Chondrocyte (in vitro differentiated cells): ENCODE measurements around the gene SLU7. TPM values are rescaled to one million over a fixed set of nuclear protein-coding genes. Genes with fewer than 3 reads are reported as not detected.

Experiments used
- DNase-seq: peaks from one replicate; pipeline ENCODE4 v3.0.0; 2021; ENCODE audit warnings: mixed read lengths, low spot score
- H3K27ac Mint-ChIP-seq: one replicate; pipeline ENCODE4 v1.8.0; 2021; ENCODE audit warnings: mild to moderate bottlenecking, moderate library complexity, mixed read lengths; ENCODE audit not compliant: unreplicated experiment
- H3K27me3 Mint-ChIP-seq: 2 replicates; pipeline ENCODE4 v1.8.0; 2021; ENCODE audit warnings: low read depth, mixed read lengths
- H3K36me3 Mint-ChIP-seq: 2 replicates; pipeline ENCODE4 v1.8.0; 2021; ENCODE audit warnings: low read depth, mixed read lengths
- H3K4me1 Mint-ChIP-seq: 2 replicates; pipeline ENCODE4 v1.8.0; 2021; ENCODE audit warnings: low read depth, mild to moderate bottlenecking, mixed read lengths
- H3K4me3 Mint-ChIP-seq: one replicate; pipeline ENCODE4 v1.8.0; 2021; ENCODE audit warnings: mild to moderate bottlenecking, moderate library complexity, mixed read lengths; ENCODE audit not compliant: unreplicated experiment
- H3K9me3 Mint-ChIP-seq: 2 replicates; pipeline ENCODE4 v1.8.0; 2021; ENCODE audit warnings: low read depth, mixed read lengths
- total RNA-seq: library from RNA; stranded (reverse); gene quantifications from 3 replicates; pipeline ENCODE4 v1.2.1, GENCODE V29; 2021
- TF ChIP-seq, protein P1 (sequence below): fragments of 200-600 bp; sonication (generic); IDR thresholded peaks from 2 replicates; pipeline ENCODE4 v1.5.0; 2021; ENCODE audit warnings: antibody characterized with exemption, mild to moderate bottlenecking, moderate library complexity

The SLU7 gene
- total RNA-seq, 1 donor from 2014 or later, result 29.5 TPM

DNA sequence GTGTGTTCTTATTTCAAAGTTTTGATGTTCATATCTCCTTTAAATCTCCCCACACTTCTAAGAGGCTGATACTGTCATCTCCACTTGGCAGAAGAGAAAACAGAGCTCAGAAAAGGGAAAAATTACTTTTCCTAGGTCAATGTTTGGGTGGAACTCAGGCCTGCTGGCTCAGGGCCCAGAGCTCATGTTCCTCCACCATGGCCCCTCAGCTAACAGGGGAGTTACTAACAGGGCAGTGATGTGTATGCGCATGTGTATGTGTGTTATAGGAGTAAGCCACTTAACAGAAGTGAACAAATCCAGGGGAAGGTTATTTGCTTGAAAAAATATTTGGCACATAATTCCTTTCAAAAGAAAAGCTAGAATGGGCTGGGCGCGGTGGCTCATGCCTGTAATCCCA lies 51.0 kb downstream of the SLU7 start:
- Mint-ChIP-seq H3K4me3 (no peak overlapping the region), H3K27ac (no peak overlapping the region), H3K9me3 (peaks cover 9% of the 10 kb centered on the region), H3K36me3 (peaks cover 10% of the 10 kb centered on the region), H3K4me1 (peaks cover 19% of the 10 kb centered on the region), H3K27me3 (peaks cover 19% of the 10 kb centered on the region)
- DNase-seq, result no peak
- TF ChIP-seq, protein P1, sequence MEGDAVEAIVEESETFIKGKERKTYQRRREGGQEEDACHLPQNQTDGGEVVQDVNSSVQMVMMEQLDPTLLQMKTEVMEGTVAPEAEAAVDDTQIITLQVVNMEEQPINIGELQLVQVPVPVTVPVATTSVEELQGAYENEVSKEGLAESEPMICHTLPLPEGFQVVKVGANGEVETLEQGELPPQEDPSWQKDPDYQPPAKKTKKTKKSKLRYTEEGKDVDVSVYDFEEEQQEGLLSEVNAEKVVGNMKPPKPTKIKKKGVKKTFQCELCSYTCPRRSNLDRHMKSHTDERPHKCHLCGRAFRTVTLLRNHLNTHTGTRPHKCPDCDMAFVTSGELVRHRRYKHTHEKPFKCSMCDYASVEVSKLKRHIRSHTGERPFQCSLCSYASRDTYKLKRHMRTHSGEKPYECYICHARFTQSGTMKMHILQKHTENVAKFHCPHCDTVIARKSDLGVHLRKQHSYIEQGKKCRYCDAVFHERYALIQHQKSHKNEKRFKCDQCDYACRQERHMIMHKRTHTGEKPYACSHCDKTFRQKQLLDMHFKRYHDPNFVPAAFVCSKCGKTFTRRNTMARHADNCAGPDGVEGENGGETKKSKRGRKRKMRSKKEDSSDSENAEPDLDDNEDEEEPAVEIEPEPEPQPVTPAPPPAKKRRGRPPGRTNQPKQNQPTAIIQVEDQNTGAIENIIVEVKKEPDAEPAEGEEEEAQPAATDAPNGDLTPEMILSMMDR, result no peak

DNA sequence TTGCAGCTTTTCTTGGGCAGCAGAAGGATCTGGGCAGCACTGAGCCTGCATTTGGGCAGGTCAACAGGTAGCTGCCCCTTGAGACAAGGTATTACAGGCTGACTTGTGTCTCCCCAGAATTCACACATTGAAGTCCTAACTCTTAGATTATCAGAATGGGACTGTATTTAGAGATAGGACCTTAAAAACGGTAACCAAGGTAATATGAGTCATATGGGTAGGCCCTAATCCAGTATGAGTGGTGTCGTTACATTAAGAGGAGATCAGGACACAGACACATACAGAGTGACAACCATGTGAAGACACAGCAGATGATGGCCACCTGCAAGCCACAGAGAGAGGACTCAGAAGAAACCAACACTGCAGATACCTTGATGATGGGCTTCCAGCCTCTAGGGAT lies 51.6 kb downstream of the SLU7 start:
- Mint-ChIP-seq H3K27me3 (peaks cover 14% of the 10 kb centered on the region), H3K9me3 (peaks cover 9% of the 10 kb centered on the region), H3K4me1 (peaks cover 20% of the 10 kb centered on the region), H3K27ac (no peak overlapping the region), H3K4me3 (no peak overlapping the region), H3K36me3 (peaks cover 10% of the 10 kb centered on the region)
- TF ChIP-seq, protein P1, result no peak
- no peak for DNase-seq

DNA sequence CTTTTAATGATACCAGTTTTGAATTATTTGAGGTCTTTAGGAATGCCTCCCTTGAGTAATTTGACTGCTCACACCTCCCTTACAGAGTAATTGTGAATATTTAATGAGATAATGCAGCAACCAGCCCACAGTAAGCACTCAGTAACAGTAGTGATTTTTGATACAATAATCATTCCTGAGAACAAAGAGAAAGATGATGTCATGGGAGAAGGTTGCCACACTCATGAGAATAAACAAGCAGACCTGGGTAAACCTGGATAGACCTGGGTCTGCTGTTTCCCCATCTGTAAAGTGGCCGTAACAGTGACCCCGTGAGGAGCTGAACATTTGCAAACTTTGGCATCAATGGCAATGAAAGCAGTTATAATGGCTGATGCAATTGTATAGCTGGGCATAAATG lies 52.7 kb downstream of the SLU7 start:
- H3K36me3 Mint-ChIP-seq, result peaks cover 10% of the 10 kb centered on the region
- TF ChIP-seq, protein P1, result no peak

DNA sequence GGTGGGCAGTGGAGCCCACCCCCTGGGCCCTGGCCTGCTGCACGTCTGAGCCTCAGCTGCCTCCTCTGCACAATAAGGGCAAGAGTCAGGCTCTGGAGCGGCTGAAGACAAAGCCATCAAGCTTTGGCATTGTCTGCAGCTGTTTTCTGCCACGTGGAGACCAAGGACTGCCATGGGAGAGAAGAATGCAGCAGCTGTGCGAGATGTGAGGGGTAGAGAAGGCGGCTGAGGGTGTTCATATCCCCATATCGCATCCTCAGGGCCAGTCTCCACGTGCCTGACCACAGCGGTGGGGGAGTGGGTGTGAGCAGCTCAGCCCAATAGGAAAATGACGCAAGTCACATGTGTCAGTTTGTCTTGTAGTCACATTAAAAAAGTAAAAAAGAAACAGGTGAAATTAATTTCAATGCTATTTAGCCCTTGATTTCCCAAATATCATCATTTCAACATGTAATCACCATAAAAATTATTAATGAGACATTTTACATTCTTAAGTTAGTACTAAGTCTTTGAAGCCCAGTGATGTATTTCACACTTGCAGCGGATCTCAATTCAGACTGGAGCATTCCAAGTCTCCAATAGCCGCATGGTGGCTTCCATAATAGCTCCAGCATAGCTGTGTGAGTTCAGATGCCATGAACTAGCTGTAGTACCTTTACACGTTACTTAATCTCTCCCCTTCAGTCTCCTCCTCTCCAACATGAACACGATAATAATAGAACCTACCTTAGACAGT lies 55.1 kb downstream of the SLU7 start:
- peaks cover 4% of the 10 kb centered on the region for H3K36me3 Mint-ChIP-seq
- peaks cover 4% of the 10 kb centered on the region for H3K9me3 Mint-ChIP-seq
- peaks cover 13% of the 10 kb centered on the region for H3K4me1 Mint-ChIP-seq
- DNase-seq, result no peak
- no peaks in the 10 kb centered on the region for H3K27me3 Mint-ChIP-seq
- peak overlapping the region; percentile 42 for H3K27ac Mint-ChIP-seq
- no peak overlapping the region for H3K4me3 Mint-ChIP-seq
- TF ChIP-seq, protein P1, result no peak

More for the DNA sequence above, 52.7 kb downstream of the SLU7 start:
- DNase-seq, result no peak
- H3K27me3 Mint-ChIP-seq, result peaks cover 11% of the 10 kb centered on the region
- peaks cover 20% of the 10 kb centered on the region for H3K4me1 Mint-ChIP-seq
- H3K4me3 Mint-ChIP-seq, result no peak overlapping the region
- no peak overlapping the region for H3K27ac Mint-ChIP-seq
- peaks cover 9% of the 10 kb centered on the region for H3K9me3 Mint-ChIP-seq

DNA sequence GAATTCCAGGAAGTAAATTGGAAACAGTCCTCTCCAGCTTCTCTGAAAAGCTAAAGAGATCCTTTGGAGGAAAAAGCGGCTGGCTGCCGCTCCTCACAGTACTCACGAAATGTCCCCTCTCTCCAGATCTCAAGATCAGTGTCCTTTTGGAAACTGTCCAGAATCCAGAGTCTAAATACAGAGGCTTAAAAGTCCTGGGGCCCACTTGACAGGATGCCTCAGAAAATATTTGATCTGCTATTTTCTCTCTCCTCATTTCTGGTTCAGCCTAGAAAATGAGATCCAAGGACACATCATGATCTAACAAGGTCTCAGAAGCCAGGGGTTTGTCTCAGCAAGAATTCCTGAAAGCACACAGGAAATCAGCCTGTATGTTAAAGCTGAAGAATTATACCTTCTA lies 55.7 kb downstream of the SLU7 start:
- TF ChIP-seq, protein P1, result no peak
- Mint-ChIP-seq H3K27ac (peak overlapping the region; percentile 19), H3K9me3 (no peaks in the 10 kb centered on the region), H3K4me3 (no peak overlapping the region), H3K36me3 (no peaks in the 10 kb centered on the region), H3K27me3 (no peaks in the 10 kb centered on the region), H3K4me1 (peaks cover 13% of the 10 kb centered on the region)
- no peak for DNase-seq
